GM23338 (cell line): Measurements from ENCODE around the gene PHLPP2. TPM values are rescaled to one million over a fixed set of nuclear protein-coding genes. Genes with fewer than 3 reads are reported as not detected.

Source experiments
- ATAC-seq: fragments of 200-7000 bp; cut with Tn5 transposase; 3 replicates; pipeline ENCODE4 v1.9.1; 2020
- DNase-seq: peaks from one replicate; pipeline ENCODE4 v3.0.0-alpha.2; 2015; ENCODE audit warnings: low spot score
- H2AFZ ChIP-seq: fragments of 200-600 bp; sonication (generic); 2 replicates; pipeline ENCODE4 v1.8.0; 2016; ENCODE audit warnings: antibody characterized with exemption, mild to moderate bottlenecking, moderate library complexity
- H3F3A ChIP-seq: fragments of 200-600 bp; sonication (generic); replicated peaks from 2 replicates; pipeline ENCODE4 v1.8.0; 2017; ENCODE audit warnings: antibody characterized with exemption, mixed run types, low read depth
- H3K27ac ChIP-seq: fragments of 200-600 bp; sonication (generic); 2 replicates; pipeline ENCODE4 v1.6.1; 2016; ENCODE audit warnings: low read depth
- H3K27me3 ChIP-seq: fragments of 200-600 bp; sonication (generic); 2 replicates; pipeline ENCODE4 v1.8.0; 2016; ENCODE audit warnings: mild to moderate bottlenecking, mixed run types, moderate library complexity; ENCODE audit not compliant: insufficient read depth
- H3K36me3 ChIP-seq: fragments of 200-600 bp; sonication (generic); 2 replicates; pipeline ENCODE4 v1.8.0; 2016; ENCODE audit warnings: mild to moderate bottlenecking; ENCODE audit not compliant: insufficient read depth
- H3K4me1 ChIP-seq: fragments of 200-600 bp; sonication (generic); 2 replicates; pipeline ENCODE4 v1.8.0; 2016; ENCODE audit warnings: mild to moderate bottlenecking, moderate library complexity; ENCODE audit not compliant: insufficient read depth
- H3K4me2 ChIP-seq: fragments of 200-600 bp; sonication (generic); 2 replicates; pipeline ENCODE4 v1.7.1; 2017; ENCODE audit warnings: mixed run types
- H3K4me3 ChIP-seq: fragments of 200-600 bp; sonication (generic); 2 replicates; pipeline ENCODE4 v1.6.1; 2016; ENCODE audit warnings: mixed run types
- H3K79me2 ChIP-seq: fragments of 200-600 bp; sonication (generic); replicated peaks from 2 replicates; pipeline ENCODE4 v1.8.0; 2017; ENCODE audit warnings: mild to moderate bottlenecking; ENCODE audit not compliant: insufficient read depth
- H3K9me2 ChIP-seq: fragments of 200-600 bp; sonication (generic); 2 replicates; pipeline ENCODE4 v1.8.0; 2017; ENCODE audit not compliant: insufficient read depth
- H4K20me1 ChIP-seq: fragments of 200-600 bp; sonication (generic); replicated peaks from 2 replicates; pipeline ENCODE4 v1.8.0; 2017; ENCODE audit warnings: mild to moderate bottlenecking; ENCODE audit not compliant: insufficient read depth
- H3K27ac Mint-ChIP-seq: 2 replicates; pipeline ENCODE4 v1.8.0; 2020; ENCODE audit warnings: inconsistent platforms, mild to moderate bottlenecking, moderate library complexity, mixed read lengths
- H3K27me3 Mint-ChIP-seq: 3 replicates; pipeline ENCODE4 v1.8.0; 2022; ENCODE audit warnings: low read depth, mild to moderate bottlenecking, moderate library complexity, mixed read lengths, inconsistent platforms; ENCODE audit not compliant: insufficient read depth, poor library complexity
- H3K36me3 Mint-ChIP-seq: 3 replicates; pipeline ENCODE4 v1.8.0; 2021; ENCODE audit warnings: low read depth, mild to moderate bottlenecking, inconsistent platforms, moderate library complexity, mixed read lengths
- H3K4me1 Mint-ChIP-seq: 3 replicates; pipeline ENCODE4 v1.8.0; 2020; ENCODE audit warnings: mild to moderate bottlenecking, inconsistent platforms, mixed read lengths
- H3K4me3 Mint-ChIP-seq: 3 replicates; pipeline ENCODE4 v1.8.0; 2021; ENCODE audit warnings: moderate library complexity, mild to moderate bottlenecking, inconsistent platforms, mixed read lengths
- H3K9me3 Mint-ChIP-seq: 3 replicates; pipeline ENCODE4 v1.8.0; 2020; ENCODE audit warnings: moderate library complexity, mild to moderate bottlenecking, inconsistent platforms, mixed read lengths
- CREB1 ChIP-seq: fragments of 250-450 bp; sonication (Bioruptor Pico); IDR thresholded peaks from 2 replicates; pipeline ENCODE4 v1.5.0; 2020; ENCODE audit warnings: low read depth, mild to moderate bottlenecking, moderate library complexity
- CTCF ChIP-seq, 2 experiments: fragments of 200-600 bp in 1 of 2; sonication (generic) in 1 of 2; conservative IDR thresholded peaks; 2 replicates each; pipeline versions ENCODE4 v1.5.1 to v1.6.1; 2016 to 2017; ENCODE audit warnings: antibody characterized with exemption in 2 of 2, low read depth in 2 of 2, mild to moderate bottlenecking in 2 of 2, moderate library complexity in 1 of 2
- ETS1 ChIP-seq: IDR thresholded peaks from 2 replicates; pipeline ENCODE4 v1.6.1; 2016; ENCODE audit warnings: antibody characterized with exemption
- EZH2 ChIP-seq: fragments of 200-600 bp; sonication (generic); IDR thresholded peaks from one replicate; pipeline ENCODE4 v1.8.0; 2017; ENCODE audit warnings: antibody characterized with exemption, mild to moderate bottlenecking, low read depth; ENCODE audit not compliant: unreplicated experiment
- JUNB ChIP-seq: IDR thresholded peaks from one replicate; pipeline ENCODE4 v1.6.1; 2016; ENCODE audit warnings: antibody characterized with exemption; ENCODE audit not compliant: unreplicated experiment
- NANOG ChIP-seq: IDR thresholded peaks from 2 replicates; pipeline ENCODE4 v1.6.1; 2016; ENCODE audit warnings: antibody characterized with exemption, borderline replicate concordance
- POLR2AphosphoS5 ChIP-seq: IDR thresholded peaks from 2 replicates; pipeline ENCODE4 v1.6.1; 2016; ENCODE audit warnings: antibody characterized with exemption, low read depth
- STAT1 ChIP-seq: IDR thresholded peaks from one replicate; pipeline ENCODE4 v1.6.1; 2016; ENCODE audit warnings: antibody characterized with exemption; ENCODE audit not compliant: unreplicated experiment
- ZNF114 ChIP-seq: fragments of 250-450 bp; sonication (Bioruptor Pico); IDR thresholded peaks from 2 replicates; pipeline ENCODE4 v1.5.0; 2020; ENCODE audit warnings: mild to moderate bottlenecking, moderate library complexity
- ZNF331 ChIP-seq: fragments of 250-450 bp; sonication (Bioruptor Pico); IDR thresholded peaks from 2 replicates; pipeline ENCODE4 v1.5.0; 2020; ENCODE audit warnings: low read depth, mild to moderate bottlenecking, moderate library complexity
- polyA plus RNA-seq: library from polyadenylated mRNA; unstranded; fragments of >200 nt; fragmentation: Nextera tagmentation; extraction: Ambion mirVana; gene quantifications from 2 replicates; pipeline ENCODE4 v1.2.1, GENCODE V29; 2016
- total RNA-seq: library from RNA; depleted of rRNA; stranded (reverse); fragments of >200 nt; shearing (Covaris generic); gene quantifications from 2 replicates; pipeline ENCODE4 v1.2.3, GENCODE V29; 2014
- TF ChIP-seq, protein P1 (sequence below): IDR thresholded peaks from one replicate; pipeline ENCODE4 v1.6.1; 2018; ENCODE audit warnings: antibody characterized with exemption; ENCODE audit not compliant: unreplicated experiment

The PHLPP2 gene
- total and polyA plus RNA-seq, 2 experiments from 2014 or later: 4.2 to 20.5 TPM

DNA sequence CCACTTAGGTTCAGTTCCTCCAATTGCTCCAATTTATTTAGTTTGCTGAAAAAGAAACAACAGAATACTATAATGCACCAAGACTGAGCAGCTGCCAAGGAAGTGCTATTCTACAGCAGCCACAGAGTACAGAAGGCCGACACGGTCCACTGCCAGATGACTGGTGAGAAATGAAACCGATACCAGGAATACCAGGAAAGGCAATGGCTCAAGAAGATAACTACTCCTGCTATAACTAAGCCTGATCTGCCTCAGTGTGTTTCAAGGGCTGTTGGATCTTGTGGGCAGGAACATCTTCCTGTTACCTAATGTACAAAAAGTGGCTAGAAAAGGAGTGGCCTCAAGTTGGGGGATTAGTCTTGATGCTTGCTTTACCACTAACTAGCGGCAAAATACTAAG, 65.7 kb downstream of the PHLPP2 start:
- Histone ChIP-seq H2AFZ (no peak overlapping the region), H3K27me3 (no peaks in the 10 kb centered on the region), H3K27ac (no peak overlapping the region), H3K4me3 (no peak overlapping the region), H3K4me1 (no peaks in the 10 kb centered on the region), H3K4me2 (no peak overlapping the region), H3F3A (no peaks in the 10 kb centered on the region), H3K36me3 (peaks cover 45% of the 10 kb centered on the region), H4K20me1 (peaks cover 4% of the 10 kb centered on the region; the same call in 1 of the 2 replicates), H3K79me2 (no peaks in the 10 kb centered on the region), H3K9me2 (no peaks in the 10 kb centered on the region)
- no peaks in the 10 kb centered on the region for H3K4me1 Mint-ChIP-seq
- no peaks in the 10 kb centered on the region for H3K27me3 Mint-ChIP-seq
- TF ChIP-seq ZNF331 (CRISPR knock-in tag) (no peak), CREB1 (no peak), STAT1 (no peak), ZNF114 (CRISPR knock-in tag) (no peak)
- H3K4me3 Mint-ChIP-seq: no peak overlapping the region
- H3K9me3 Mint-ChIP-seq: no peaks in the 10 kb centered on the region
- no peak overlapping the region for H3K27ac Mint-ChIP-seq
- peaks cover 68% of the 10 kb centered on the region for H3K36me3 Mint-ChIP-seq
- no peak for ATAC-seq
- DNase-seq: no peak

GRCh38 chr16:71649704-71650103, 74.8 kb downstream of the PHLPP2 start:
- peaks cover under 1% of the 10 kb centered on the region; the same call in 1 of the 2 replicates for H3K4me1 ChIP-seq
- H3K4me2 ChIP-seq: no peak overlapping the region
- peaks cover 4% of the 10 kb centered on the region; the same call in 1 of the 2 replicates for H3F3A ChIP-seq
- H3K27me3 ChIP-seq: no peaks in the 10 kb centered on the region
- Mint-ChIP-seq H3K9me3 (no peaks in the 10 kb centered on the region), H3K27me3 (no peaks in the 10 kb centered on the region), H3K4me1 (peaks cover 2% of the 10 kb centered on the region; the same call in 1 of the 3 replicates), H3K36me3 (peaks cover 23% of the 10 kb centered on the region), H3K4me3 (no peak overlapping the region), H3K27ac (no peak overlapping the region)
- no peak for DNase-seq
- H3K36me3 ChIP-seq: peaks cover 10% of the 10 kb centered on the region
- ATAC-seq: no peak
- H2AFZ ChIP-seq: no peak overlapping the region
- no peak overlapping the region for H3K4me3 ChIP-seq
- no peak overlapping the region for H3K27ac ChIP-seq
- H4K20me1 ChIP-seq: peaks cover 12% of the 10 kb centered on the region
- no peaks in the 10 kb centered on the region for H3K9me2 ChIP-seq
- H3K79me2 ChIP-seq: no peaks in the 10 kb centered on the region
- no peak for TF ChIP-seq CREB1
- no peak for TF ChIP-seq POLR2AphosphoS5
- no peak for TF ChIP-seq ETS1
- no peak for TF ChIP-seq STAT1
- no peak for TF ChIP-seq CTCF (conservative IDR thresholded peaks at IDR 0.05; ENCODE audit: low read depth in 2 of 2)
- TF ChIP-seq ZNF331 (CRISPR knock-in tag): no peak
- TF ChIP-seq EZH2: no peak
- TF ChIP-seq JUNB: no peak
- TF ChIP-seq, protein P1, sequence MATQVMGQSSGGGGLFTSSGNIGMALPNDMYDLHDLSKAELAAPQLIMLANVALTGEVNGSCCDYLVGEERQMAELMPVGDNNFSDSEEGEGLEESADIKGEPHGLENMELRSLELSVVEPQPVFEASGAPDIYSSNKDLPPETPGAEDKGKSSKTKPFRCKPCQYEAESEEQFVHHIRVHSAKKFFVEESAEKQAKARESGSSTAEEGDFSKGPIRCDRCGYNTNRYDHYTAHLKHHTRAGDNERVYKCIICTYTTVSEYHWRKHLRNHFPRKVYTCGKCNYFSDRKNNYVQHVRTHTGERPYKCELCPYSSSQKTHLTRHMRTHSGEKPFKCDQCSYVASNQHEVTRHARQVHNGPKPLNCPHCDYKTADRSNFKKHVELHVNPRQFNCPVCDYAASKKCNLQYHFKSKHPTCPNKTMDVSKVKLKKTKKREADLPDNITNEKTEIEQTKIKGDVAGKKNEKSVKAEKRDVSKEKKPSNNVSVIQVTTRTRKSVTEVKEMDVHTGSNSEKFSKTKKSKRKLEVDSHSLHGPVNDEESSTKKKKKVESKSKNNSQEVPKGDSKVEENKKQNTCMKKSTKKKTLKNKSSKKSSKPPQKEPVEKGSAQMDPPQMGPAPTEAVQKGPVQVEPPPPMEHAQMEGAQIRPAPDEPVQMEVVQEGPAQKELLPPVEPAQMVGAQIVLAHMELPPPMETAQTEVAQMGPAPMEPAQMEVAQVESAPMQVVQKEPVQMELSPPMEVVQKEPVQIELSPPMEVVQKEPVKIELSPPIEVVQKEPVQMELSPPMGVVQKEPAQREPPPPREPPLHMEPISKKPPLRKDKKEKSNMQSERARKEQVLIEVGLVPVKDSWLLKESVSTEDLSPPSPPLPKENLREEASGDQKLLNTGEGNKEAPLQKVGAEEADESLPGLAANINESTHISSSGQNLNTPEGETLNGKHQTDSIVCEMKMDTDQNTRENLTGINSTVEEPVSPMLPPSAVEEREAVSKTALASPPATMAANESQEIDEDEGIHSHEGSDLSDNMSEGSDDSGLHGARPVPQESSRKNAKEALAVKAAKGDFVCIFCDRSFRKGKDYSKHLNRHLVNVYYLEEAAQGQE: no peak
- no peak for TF ChIP-seq NANOG
